ENCODE results near the gene AAK1. TPM values are rescaled to one million over a fixed set of nuclear protein-coding genes. Genes with fewer than 3 reads are reported as not detected.

Gene AAK1
- polyA plus RNA-seq, 3 donors, result 9.8 to 18.9 (median 10.8) TPM

- DNase-seq, result no peak
- Mint-ChIP-seq H3K36me3 (peaks cover 36 to 47% of the 10 kb centered on the region in 2 donors), H3K27me3 (ENCODE audit: low read depth in 3 of 3) (no peaks in the 10 kb centered on the region), H3K27ac (no peak overlapping the region), H3K4me1 (no peaks in the 10 kb centered on the region), H3K4me3 (no peak overlapping the region), H3K9me3 (no peaks in the 10 kb centered on the region)
- Histone ChIP-seq H3K4me1 (ENCODE audit: control insufficient read depth in 1 of 2, insufficient read depth in 2 of 2, low read length in 2 of 2) (no peaks in the 10 kb centered on the region), H4K20me1 (ENCODE audit: insufficient read depth, low read length) (no peaks in the 10 kb centered on the region), H3K27ac (ENCODE audit: low read depth in 1 of 2, low read length in 2 of 2) (no peak overlapping the region), H3K36me3 (replicated peaks in 1 of 2; ENCODE audit: control insufficient read depth in 1 of 2, insufficient read depth in 2 of 2, low read length in 2 of 2) (peaks cover 28 to 59% of the 10 kb centered on the region in 2 donors), H2AFZ (ENCODE audit: insufficient read depth, low read depth, low read length, poor library complexity, severe bottlenecking) (no peak overlapping the region), H3K4me3 (replicated peaks in 1 of 3; ENCODE audit: low read depth in 2 of 3, low read length in 3 of 3) (no peak overlapping the region), H3K27me3 (ENCODE audit: control insufficient read depth in 2 of 2, insufficient read depth in 2 of 2, low read length in 2 of 2) (no peaks in the 10 kb centered on the region), H3K9me3 (replicated peaks in 1 of 2; ENCODE audit: control insufficient read depth in 1 of 2, insufficient read depth in 1 of 2, low read length in 2 of 2) (no peaks in the 10 kb centered on the region), H3K79me2 (ENCODE audit: insufficient read depth, low read length) (no peaks in the 10 kb centered on the region), H3K9ac (ENCODE audit: insufficient read depth, low read length, poor library complexity, severe bottlenecking) (no peak overlapping the region), H3K4me2 (replicated peaks; ENCODE audit: extremely low read depth, low read length, poor library complexity, severe bottlenecking) (no peak overlapping the region)
- TF ChIP-seq, protein P1, sequence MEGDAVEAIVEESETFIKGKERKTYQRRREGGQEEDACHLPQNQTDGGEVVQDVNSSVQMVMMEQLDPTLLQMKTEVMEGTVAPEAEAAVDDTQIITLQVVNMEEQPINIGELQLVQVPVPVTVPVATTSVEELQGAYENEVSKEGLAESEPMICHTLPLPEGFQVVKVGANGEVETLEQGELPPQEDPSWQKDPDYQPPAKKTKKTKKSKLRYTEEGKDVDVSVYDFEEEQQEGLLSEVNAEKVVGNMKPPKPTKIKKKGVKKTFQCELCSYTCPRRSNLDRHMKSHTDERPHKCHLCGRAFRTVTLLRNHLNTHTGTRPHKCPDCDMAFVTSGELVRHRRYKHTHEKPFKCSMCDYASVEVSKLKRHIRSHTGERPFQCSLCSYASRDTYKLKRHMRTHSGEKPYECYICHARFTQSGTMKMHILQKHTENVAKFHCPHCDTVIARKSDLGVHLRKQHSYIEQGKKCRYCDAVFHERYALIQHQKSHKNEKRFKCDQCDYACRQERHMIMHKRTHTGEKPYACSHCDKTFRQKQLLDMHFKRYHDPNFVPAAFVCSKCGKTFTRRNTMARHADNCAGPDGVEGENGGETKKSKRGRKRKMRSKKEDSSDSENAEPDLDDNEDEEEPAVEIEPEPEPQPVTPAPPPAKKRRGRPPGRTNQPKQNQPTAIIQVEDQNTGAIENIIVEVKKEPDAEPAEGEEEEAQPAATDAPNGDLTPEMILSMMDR (IDR thresholded peaks at IDR 0.05), result no peak
- intact Hi-C loops (cut with micrococcal nuclease), result no loop called here
- 100% methylated on average over 1 of the region's 3 CpGs for WGBS (ENCODE audit: insufficient coverage)
Observed at GRCh38 chr2:69469375-69469774, 174.2 kb downstream of the AAK1 start.

DNA sequence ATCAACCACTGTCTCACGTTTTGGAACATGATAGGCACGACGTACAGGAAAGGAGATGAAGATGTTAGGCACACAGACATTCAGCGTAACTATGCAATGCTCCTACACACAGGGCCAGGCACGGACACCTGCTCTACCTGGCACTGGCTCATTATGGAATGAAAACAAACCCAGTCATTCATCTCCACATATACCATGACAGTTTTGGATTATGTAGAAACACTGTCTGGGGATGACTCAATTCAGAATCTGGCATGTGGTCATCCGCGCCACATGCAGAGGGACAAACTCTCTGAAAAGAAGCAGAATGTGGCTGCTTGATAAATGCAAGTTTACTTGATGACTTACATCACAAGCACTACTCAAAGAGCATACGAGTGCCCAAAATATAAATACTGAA lies 176.8 kb downstream of the AAK1 start:
- DNase-seq, result no peak
- Histone ChIP-seq H3K27ac (ENCODE audit: low read depth in 1 of 2, low read length in 2 of 2) (no peak overlapping the region), H3K4me3 (replicated peaks in 1 of 3; ENCODE audit: low read depth in 2 of 3, low read length in 3 of 3) (no peak overlapping the region), H3K9me3 (replicated peaks in 1 of 2; ENCODE audit: control insufficient read depth in 1 of 2, insufficient read depth in 1 of 2, low read length in 2 of 2) (no peaks in the 10 kb centered on the region), H3K9ac (ENCODE audit: insufficient read depth, low read length, poor library complexity, severe bottlenecking) (no peak overlapping the region), H3K36me3 (replicated peaks in 1 of 2; ENCODE audit: control insufficient read depth in 1 of 2, insufficient read depth in 2 of 2, low read length in 2 of 2) (peaks cover 21 to 51% of the 10 kb centered on the region in 2 donors), H4K20me1 (ENCODE audit: insufficient read depth, low read length) (no peaks in the 10 kb centered on the region), H3K4me1 (ENCODE audit: control insufficient read depth in 1 of 2, insufficient read depth in 2 of 2, low read length in 2 of 2) (no peaks in the 10 kb centered on the region), H3K79me2 (ENCODE audit: insufficient read depth, low read length) (no peaks in the 10 kb centered on the region), H3K27me3 (ENCODE audit: control insufficient read depth in 2 of 2, insufficient read depth in 2 of 2, low read length in 2 of 2) (no peaks in the 10 kb centered on the region), H3K4me2 (replicated peaks; ENCODE audit: extremely low read depth, low read length, poor library complexity, severe bottlenecking) (no peak overlapping the region), H2AFZ (ENCODE audit: insufficient read depth, low read depth, low read length, poor library complexity, severe bottlenecking) (no peak overlapping the region)
- no peak overlapping the region for H3K4me3 Mint-ChIP-seq
- intact Hi-C loops (cut with micrococcal nuclease), result no loop called here
- H3K9me3 Mint-ChIP-seq, result no peaks in the 10 kb centered on the region
- 97% methylated on average over 5 of the region's 8 CpGs for WGBS (ENCODE audit: insufficient coverage)
- no peak overlapping the region for H3K27ac Mint-ChIP-seq
- TF ChIP-seq, protein P1 (IDR thresholded peaks at IDR 0.05), result no peak
- H3K4me1 Mint-ChIP-seq, result no peaks in the 10 kb centered on the region
- no peaks in the 10 kb centered on the region for H3K27me3 Mint-ChIP-seq (ENCODE audit: low read depth in 3 of 3)
- peaks cover 43 to 60% of the 10 kb centered on the region in 2 donors for H3K36me3 Mint-ChIP-seq

Measured in CD14-positive monocyte (primary cell).